NCI-H2107 treated with DMSO at 0.1 percent for 48 hours (cell line): ENCODE measurements around the gene GULP1.

ENCODE experiments used
- DNase-seq: peaks from one replicate; lab custom pipeline; 2025; ENCODE audit not compliant: unreplicated experiment; lab: John Stamatoyannopoulos, UW

GULP1 gene

DNA sequence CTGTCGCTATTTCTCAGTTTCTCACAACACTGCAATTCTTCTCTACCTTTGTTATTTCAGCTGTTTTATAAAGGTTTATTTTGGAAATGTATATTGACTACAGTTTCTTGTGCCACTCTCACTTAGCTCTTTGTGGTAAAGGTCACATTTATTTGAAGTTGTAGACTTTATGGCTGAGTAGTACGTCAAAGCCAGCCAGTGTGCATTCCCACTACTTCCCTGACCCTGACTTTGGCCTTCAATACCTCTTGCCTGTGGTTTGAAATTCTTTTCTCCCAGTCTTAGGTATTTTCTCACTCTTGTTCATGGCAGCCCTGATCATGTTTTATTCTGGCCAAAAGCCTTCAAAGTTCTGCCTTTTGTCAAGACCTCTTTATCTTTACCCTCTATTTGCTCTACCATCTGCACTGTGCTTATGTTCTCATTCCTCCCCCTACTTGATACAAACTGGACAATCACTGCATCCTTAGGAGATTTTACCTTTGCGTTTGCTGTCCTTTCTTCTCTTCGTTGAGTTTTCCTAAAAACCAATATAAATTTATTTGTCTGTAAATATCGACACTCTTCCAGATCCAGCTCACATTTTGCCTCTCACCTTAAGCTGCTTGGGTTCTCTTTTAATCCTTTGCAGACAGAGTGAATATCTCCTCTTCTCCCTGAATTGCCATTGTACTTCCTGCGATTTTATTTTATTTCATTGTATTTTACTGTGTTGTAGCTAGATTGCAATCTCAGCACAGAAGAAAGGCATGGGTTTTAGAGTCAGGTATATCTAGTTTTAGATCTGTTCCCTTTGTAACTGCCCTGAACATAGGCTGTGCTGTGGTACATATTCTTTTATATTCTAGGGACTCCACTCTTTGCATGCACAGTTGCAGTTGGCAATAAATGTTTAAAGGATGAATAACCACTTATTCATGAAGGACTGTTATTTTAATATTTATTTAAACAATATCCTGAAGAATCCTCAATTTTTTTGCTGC lies 31.2 kb downstream of the GULP1 start:
- no peak for DNase-seq

DNA sequence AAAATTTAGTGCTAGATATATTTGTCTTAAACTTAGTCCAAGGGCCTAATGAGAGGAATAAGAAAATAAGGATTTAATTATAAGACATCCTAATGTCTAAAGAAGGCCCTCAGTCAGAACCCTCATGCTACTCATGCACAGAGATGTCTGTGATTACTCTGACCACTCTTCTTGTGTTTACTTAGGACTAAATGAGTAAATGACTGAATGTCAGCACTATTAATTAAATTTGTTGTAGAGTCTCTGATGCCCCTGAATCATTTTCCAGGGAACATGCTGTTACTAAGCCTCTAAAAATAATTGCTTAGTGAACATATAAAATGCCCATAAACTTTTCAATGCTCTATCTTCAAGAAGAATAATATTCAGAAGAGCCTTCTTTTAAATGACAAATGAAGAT lies 32.4 kb downstream of the GULP1 start:
- DNase-seq: no peak

DNA sequence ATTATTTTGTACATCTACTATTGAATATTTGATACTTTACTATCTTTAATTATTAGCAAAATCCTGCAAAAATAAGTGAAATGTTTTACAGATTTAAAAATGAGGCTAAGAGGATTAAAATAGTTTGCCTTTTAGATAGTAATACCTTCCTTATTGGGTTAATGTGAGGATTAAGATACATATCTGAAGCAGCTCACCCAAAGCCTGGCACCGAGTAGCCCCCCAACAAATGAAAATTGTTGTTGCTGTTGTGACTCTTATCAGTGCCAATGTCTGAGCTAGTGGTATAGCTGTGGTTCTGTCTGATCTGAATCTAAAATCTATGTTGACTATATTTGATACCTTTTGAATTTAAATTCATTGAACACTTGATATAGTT lies 34.6 kb downstream of the GULP1 start:
- no peak for DNase-seq

- no peak for DNase-seq
Measured at GRCh38 chr2:188326669-188327301, 35.1 kb downstream of the GULP1 start.

- DNase-seq: no peak
Measured at GRCh38 chr2:188327518-188328213, 36.0 kb downstream of the GULP1 start.

GRCh38 chr2:188328419-188328818 lies 36.7 kb downstream of the GULP1 start:
- no peak for DNase-seq

DNA sequence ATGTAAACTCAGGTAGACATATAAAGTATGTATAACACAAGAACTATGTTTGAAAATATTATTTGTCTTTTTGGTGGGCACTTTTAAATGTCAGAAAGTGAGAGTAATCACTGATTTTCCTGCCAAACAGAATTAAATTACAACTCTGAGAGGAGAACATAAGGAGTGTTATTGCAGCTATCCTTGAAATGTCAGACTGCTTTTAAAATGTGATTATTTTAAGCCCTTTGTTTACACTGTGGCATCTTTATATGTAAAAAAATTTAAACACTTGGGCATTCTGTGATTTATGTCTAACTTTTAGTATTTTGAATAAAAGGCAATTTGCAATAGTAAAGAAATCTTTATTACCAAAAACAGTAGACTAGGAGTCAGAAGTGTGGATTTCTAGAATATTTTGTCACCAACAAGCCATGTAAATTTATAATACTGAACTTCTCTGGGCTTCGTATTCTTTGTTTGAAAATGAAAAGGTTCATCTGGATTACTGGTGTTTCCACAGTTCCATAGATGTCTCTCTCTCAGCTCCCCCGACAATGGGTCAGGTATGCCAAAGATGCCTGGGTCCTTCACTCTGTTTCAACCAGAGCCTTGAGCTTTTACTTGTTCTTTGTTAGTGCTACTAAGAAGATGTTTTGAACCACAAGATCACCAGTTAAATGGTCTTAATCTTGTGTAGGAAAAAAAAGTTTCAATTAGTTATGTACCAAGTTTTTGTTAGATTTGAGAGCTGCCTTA lies 38.8 kb downstream of the GULP1 start:
- no peak for DNase-seq

- no peak for DNase-seq
Measured at GRCh38 chr2:188332619-188333018, 40.9 kb downstream of the GULP1 start.

- no peak for DNase-seq
Measured at GRCh38 chr2:188333751-188334524, 42.3 kb downstream of the GULP1 start.

DNA sequence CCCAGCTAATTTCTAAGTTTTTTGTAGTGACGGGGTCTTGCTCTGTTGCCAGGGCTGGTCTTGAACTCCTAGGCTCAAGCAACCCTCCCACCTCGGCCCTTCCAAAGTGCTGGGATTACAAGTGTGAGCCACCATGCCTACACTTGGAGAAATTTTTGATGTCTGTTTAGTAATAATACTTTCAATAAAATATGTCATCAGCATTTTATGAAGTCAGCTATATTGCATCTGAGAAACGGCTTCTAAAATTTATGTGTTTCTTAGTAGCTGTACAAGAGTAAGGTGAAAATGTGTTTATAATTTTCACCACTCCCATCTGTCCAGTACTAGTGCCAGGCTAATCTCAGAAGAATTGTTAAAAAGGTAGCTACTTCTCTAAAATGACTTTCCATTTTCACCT lies 46.8 kb downstream of the GULP1 start:
- DNase-seq: no peak

DNA sequence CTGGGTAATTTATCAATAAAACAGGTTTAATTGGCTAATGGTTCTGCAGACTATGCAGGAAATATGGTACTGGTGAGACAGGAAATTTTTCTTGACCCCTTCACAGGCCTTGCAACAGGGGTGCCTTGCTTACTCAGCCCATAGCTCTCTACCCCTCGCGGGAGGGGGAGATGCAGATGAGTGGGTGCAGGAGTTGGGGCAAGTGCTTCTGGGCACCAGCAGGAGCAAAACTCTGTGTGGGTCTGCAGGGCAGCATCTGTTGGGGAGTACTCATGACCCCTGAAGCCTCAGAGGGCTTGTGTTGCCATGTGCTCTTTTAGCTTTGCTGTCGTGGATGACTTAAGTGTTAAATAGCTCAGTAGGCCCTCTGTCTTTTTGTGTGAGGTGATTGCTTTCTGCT lies 48.6 kb downstream of the GULP1 start:
- no peak for DNase-seq

DNA sequence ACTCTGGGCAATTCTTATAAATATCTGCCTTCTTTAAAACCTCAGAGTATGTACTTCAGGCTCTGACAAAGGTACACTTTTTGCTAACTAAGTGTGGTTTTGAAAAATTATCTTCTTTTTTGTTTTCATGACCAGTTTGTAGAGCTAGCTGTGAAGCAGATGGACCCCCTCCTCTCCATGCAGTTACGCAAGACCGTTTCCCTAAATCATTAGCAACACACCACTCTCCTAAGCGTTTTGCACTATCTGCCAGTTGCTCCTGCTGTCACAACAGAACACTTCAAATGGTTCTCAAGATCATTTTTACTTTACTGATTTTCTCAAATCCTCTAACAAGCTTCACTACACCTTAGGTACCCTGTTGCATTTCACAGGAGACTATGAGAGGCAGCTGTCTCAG lies 53.3 kb downstream of the GULP1 start:
- DNase-seq: no peak

DNA sequence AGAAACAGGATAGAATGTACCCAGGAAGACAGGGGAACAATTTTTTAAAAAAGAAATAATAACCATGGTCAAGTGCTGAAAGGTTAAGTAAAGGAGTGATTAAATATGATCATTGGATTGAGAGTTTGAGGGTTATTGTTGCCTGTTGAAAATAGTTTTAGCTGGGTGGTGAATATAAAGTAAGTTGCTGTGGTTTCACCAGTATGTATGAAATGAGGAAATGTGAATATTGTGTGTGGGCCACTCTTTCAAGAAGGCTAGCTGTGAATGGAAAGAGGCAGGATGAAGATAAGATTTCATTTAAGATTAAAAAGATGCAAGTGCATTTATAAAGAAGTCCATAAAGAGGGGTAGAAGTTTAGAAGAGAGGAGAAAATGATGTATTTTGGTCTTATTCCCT lies 53.8 kb downstream of the GULP1 start:
- no peak for DNase-seq

DNA sequence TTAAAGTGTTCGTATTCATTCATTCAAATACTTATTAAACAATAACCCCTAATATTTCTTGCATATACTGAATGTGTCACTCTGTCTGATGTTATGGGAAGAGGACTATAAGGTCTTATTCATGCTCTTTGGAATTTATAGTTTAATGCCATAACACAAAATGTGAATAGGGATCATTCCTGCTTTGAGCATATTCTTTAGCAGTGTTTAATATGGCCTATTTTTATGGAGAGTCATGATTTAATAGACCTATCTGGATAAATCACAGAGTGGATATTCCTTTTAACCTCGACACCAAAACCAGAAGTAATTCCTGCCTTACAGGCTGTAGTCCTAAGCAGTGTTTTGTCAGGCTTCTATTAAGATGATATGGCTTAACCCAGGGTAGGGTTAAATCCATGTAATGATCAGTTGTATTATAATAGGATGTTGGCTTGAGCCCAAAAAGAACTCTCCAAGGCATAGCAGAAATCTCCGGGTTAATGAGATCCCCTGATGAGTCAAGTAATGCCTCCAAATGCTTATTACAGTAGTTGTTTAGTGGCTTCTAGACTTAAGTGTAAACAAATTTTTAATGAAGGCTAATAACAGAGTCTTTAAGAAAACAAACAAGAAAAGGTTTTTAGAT lies 54.3 kb downstream of the GULP1 start:
- DNase-seq: no peak

DNA sequence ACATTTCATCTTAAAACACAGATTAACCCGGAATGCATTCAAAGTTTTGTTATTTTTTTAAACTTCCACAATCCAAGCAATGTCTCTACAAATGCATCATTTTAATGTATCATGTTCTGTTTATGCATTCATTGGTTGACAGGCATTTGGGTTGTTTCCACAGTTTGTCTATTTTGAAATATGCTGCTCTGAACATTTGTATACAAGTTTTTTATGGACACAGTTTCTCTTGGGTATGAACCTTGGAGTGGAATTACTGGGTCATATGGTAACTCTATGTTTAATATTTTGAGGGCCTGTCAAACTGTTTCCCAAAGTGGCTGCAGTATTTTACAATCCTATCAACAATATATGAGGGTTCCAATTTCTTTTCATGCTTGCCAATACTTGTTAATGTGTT lies 57.3 kb downstream of the GULP1 start:
- DNase-seq: no peak

DNA sequence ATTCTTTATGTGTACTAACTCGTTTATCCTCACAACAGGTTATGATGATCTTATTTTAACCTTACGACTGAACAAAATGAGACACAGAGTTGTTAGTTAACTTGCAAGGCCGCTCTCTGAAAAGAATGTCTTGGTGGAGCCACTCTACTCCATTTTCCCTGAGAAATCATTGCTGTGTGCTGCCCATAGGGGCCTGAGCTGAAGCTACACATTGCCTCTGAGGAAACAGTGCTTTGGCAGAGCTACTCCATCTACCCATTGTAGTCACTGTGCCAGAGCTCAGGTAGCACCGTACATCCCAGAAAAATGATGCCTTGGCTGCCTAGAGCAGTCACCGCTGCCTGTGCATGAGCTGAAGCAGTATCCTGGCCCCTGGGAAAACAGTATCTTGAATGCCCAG lies 61.6 kb downstream of the GULP1 start:
- DNase-seq: no peak

GRCh38 chr2:188360485-188361263 lies 69.0 kb downstream of the GULP1 start:
- no peak for DNase-seq

GRCh38 chr2:188364033-188364630 lies 72.5 kb downstream of the GULP1 start:
- no peak for DNase-seq
